SH-SY5Y (cell line): Measurements from ENCODE around the gene MYOCOS.

Experiments
- GATA2 ChIP-seq: IDR thresholded peaks from 2 replicates; pipeline ENCODE4 v1.6.1; 2011; ENCODE audit warnings: mild to moderate bottlenecking, low read depth, low read length
- GATA3 ChIP-seq: IDR thresholded peaks from 2 replicates; pipeline ENCODE4 v1.6.1; 2011; ENCODE audit warnings: low read depth, mild to moderate bottlenecking, low read length, moderate library complexity

DNA sequence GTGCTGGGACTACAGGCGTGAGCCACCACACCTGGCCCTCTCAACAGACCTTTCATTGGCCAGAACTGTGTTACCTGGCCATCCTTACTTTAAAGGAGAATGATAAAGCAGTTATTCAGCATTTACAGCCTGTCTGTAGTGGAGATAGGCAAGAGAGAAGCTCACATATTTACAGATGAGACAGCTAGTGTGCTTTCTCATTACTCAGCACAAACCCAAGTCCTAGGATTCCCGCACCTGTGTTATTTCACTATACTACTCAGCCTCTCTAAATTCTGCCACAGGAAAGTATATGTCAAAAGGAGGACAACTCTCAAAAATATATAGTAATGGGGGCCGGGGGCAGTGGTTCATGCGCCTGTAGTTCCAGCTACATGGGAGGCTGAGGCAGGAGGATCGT lies 46.3 kb downstream of the MYOCOS start:
- no peak for TF ChIP-seq GATA2
- TF ChIP-seq GATA3: no peak
